HG03520 (cell line): ENCODE results near the gene MINDY4.

Experiments used
- ATAC-seq: cut with Tn5 transposase; IDR thresholded peaks from one replicate; pipeline ENCODE4 v1.9.1; 2021; ENCODE audit warnings: mild to moderate bottlenecking, moderate library complexity; ENCODE audit not compliant: unreplicated experiment

MINDY4 gene

GRCh38 chr7:30896783-30897637 is 125.8 kb downstream of the MINDY4 start:
- no peak for ATAC-seq

DNA sequence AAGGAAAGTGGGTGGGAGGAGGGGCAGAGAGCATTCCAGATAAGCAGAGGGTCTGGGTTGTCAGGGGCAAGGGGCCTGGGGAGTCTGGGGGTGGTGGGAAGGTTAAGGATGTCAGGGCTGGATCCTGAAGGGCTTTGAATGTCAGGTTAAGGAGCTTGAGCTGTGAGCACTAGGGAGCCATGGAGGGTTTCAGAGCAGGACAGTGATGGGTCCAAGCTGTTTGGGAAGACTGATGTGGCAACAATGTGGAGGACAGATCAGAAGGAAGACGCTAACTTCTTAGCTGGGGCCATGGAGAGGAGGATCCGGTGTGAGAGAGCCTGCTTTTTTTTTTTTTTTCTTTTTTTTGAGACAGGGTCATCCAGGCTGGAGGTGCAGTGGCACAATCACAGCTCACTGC is 126.6 kb downstream of the MINDY4 start:
- no peak for ATAC-seq

DNA sequence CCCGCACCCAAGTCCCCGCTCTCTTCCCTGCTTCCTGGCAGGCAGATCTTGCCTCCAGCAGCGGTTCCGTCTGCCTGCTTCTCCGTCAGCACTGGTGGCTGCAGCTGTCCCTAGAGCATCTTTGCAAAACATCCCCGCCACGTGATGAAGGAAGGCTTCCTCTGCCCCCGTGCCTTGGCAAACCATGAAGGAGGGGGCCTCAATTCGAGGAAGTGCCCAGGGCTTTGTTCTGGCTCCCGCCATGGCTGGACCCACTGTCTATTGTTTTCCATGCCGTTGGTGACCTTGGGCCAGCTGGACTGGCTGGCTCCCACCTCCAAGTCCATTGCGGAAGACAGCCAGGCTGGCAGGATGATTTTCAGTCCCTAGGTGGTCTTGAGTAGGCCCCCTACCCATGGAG is 127.2 kb downstream of the MINDY4 start:
- ATAC-seq: no peak

- ATAC-seq: no peak
Measured at GRCh38 chr7:30899066-30899465, 127.8 kb downstream of the MINDY4 start.

- ATAC-seq: no peak
Measured at GRCh38 chr7:30899630-30900029, 128.4 kb downstream of the MINDY4 start.

DNA sequence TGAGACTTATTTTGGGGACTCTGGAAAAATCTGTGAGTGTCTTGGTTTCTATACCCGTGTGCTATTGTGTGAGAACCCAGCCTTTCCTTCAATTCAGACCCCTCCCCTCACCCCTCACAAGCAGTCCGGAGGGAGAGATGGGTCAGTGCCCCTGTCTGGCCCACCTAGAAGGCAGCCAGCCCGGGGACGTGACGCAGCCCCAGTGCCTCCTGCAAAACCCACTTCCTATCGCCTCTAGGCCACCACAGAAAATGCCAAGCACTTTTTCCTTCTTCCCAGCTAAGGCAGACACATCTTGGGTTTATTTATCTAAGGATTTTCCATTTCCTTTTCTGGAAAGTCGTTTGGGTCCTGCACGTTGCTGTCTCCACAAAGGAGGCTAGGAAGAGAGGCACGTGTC is 128.8 kb downstream of the MINDY4 start:
- no peak for ATAC-seq

- no peak for ATAC-seq
Measured at GRCh38 chr7:30900803-30901362, 129.7 kb downstream of the MINDY4 start.

DNA sequence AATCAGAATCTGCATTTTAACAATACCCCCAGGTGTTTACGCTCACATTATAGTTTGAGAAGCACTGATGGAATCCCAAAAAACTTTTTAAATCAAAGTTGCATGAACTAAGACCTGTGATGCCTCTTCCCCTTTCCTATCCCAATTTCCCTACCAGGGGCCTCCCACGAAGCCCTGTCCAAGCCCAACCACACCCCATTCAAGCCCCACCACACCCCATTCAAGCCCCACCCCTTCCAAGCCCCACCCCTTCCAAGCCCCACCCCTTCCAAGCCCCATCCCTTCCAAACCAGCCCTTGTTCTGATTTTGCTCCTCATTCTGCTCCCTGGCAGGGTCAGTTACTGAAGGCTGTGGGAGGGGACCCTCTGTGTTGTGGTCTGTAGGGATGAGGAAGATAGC is 130.6 kb downstream of the MINDY4 start:
- no peak for ATAC-seq

DNA sequence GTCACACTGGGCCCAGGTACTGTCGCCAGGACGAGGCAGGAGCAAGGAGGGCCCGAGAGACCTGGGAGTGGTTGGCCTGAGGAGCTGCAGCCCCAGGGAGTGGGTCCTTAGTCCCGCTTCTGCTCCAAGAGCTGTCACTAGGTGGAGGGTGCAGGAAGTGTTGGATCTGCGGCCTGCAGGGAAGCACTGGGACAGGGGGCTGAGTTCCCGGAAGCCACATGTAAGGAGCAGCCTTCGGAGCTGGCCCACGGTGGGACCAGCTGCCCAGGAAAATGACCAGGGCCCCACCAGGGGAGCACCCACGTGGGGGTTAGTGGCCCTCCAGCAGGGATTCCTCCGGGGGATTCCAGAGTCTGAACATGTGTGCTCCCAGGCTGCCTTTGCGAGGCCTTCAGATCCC is 131.2 kb downstream of the MINDY4 start:
- ATAC-seq: no peak

DNA sequence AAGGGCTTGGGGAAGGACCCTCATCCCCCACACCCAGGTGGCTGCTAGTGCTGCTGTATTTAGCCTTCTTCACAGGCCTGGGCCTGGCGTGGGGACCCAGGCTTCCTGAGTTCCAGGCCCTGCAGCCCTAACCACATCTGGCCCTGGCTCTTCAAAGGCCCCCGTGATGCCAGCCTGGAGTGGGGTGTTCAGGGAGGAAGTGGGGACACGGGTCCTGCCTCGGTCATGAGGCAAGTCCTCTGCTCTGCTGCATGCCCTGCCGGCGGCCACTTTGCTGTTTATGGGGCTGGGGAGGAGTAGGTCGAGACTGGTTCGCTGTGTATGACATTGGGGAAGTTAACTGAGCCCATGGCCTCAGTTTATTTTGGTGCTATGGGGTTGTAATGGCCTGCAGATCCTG is 131.9 kb downstream of the MINDY4 start:
- no peak for ATAC-seq

DNA sequence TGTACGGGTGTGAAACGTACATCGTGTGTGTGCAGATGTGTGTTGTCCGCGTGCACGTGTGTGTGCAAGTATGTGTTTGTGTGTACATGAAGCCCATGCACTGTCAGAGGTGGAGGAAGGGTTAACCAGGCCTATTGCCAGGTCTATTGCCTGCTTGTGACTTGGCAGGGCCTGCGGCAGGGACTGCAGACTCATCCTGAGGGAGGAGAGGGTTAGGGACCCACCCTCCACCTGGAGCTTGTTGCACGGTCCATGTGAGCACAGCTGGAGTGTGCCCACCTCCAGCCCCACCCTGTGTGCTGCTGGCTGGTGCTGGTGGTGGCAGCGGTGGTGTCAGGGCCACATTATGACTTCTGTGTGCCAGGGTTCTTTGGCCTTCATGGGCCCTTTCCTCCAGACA is 133.3 kb downstream of the MINDY4 start:
- ATAC-seq: no peak

- no peak for ATAC-seq
Measured at GRCh38 chr7:30905078-30906012, 134.1 kb downstream of the MINDY4 start.

GRCh38 chr7:30906014-30906413 is 134.8 kb downstream of the MINDY4 start:
- no peak for ATAC-seq

GRCh38 chr7:30906515-30907240 is 135.5 kb downstream of the MINDY4 start:
- ATAC-seq: no peak

DNA sequence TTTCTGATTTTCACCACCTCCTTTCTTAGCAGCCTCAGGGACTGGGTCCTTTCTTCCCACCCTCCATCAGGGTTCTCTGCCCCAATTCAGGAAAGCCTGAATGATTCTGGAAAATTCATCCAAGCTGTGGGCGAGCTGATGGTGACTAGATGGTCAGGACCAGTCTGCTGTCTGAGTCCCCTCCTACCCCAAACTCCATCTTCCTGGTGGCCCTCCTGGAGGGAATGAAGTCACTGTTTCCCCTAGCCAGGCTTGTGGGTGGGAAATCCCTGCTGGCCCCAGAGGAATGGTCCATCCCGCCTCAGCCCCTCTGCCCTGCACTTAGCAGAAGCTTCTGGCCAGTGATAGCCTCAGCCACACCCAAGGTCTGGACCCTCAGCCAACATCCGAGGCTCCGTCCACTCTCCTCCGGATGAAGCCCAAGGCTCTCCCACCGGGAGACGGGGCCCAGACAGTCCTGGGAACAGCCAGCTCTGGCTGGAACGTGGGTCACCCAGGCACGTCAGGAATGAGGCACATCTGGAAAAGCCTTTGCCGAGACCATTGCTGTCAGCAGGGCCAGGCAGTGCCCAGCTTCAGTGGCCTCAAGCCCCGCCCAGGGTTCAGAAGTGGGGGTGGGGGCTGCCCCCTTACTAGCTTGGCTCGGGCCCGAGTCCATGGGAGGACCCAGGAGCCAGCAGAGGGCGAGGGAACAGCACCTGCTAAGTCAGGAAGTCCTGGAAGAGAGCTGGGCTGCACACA is 136.5 kb downstream of the MINDY4 start:
- no peak for ATAC-seq

DNA sequence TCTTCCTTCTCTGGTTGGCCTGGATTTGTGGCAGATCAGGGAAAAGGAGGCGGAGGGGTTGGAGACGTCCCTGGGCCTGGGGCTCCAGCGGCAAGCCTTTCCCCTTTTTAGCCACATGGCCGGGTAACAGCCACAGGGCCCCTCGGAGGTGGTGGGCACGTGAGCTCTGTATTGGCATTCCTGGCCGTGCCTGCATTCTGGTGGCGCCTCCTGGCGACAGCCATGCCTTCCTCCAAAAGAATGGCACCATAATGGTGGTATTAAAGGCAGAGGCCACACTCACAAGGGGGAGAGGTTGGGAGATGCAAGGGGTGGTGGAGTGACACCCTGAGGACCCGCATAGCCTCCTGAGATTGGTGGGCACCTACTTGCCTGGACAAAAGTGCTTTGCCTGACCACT is 137.5 kb downstream of the MINDY4 start:
- ATAC-seq: no peak

GRCh38 chr7:30909431-30909830 is 138.2 kb downstream of the MINDY4 start:
- ATAC-seq: no peak

DNA sequence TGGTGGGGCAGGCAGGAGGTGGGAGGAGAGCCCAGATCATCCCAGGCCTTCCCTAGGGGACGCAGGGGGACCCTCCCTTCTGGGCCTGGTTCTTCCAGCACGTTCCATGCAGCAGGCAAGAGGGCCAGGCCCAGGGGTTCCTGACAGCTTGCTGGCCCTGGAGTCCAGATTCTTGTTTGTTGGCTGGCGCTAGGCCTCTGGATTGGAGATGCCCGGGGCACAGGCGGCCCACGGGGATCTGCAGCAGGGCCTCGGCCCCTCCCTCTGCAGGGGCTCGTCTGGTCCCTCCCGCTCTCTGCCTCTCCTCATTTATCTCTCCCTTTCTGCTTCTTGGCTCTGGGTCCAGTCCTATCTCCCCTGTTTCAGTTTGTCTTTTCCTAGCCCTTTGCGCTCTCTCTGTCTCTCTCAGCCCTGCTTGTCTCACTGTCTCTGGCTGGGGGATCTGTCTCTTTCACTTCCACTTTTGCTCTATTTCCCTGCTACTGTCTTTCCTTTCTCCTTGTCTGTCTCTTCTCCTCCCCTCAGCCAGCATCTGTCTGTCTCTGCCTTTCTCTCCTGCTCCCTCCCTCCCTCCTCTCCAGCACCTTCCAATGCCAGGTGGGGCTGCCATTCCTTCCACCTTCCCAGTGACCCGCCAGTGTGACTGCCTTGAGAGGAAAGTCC is 139.3 kb downstream of the MINDY4 start:
- no peak for ATAC-seq

DNA sequence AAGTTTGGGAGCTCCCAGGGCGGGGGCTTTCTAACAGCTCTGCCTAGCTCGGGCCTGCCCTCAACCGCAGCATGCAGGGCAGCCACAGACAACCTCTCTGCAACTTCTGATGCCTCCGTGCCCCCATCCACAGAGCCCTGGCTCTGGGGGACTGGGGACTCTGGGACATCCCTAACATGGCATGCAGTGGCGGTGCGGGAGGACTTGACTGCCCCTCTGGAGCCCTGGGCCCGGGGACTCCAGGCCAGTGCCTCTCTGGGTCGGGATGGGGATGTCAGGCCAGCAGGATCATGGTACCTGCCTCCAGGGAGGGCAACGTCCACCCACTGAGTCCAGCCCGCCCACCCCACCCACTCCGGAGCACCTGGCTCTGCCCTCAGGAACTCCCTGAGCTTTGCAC is 139.9 kb downstream of the MINDY4 start:
- no peak for ATAC-seq

- no peak for ATAC-seq
Measured at GRCh38 chr7:30911561-30911969, 140.3 kb downstream of the MINDY4 start, which contains the start of gene AQP1. Gene AQP1 (plus strand): TSS chr7:30911853. CDS start chr7:30911910, 57 bp downstream.
